ENCODE results near the gene CSMD2.
"Not testable (repeated sequence)": the region's sequence is repeated elsewhere in the genome, so short reads cannot be mapped to it uniquely, and the experiment has no call there.

Gene CSMD2

DNA sequence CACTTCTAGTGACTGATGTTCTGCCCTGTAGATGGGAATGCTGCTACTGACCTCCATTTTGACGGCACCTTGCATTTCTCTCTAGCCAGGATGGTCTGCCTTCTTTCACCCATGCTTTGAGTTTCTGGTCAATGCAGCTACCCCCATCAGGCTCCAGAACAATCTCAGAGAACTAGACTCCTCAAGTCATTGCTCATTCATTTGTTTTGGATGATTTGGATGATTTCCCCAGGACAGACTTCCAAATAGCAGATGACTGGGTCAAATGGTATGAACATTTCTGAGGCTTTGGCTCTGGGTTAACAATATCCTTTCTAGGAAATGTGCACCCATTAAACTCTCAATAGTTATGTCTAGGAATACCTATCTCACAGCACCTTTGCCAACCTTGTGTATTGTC, 63.9 kb downstream of the CSMD2 start:
- no peak for DNase-seq

DNA sequence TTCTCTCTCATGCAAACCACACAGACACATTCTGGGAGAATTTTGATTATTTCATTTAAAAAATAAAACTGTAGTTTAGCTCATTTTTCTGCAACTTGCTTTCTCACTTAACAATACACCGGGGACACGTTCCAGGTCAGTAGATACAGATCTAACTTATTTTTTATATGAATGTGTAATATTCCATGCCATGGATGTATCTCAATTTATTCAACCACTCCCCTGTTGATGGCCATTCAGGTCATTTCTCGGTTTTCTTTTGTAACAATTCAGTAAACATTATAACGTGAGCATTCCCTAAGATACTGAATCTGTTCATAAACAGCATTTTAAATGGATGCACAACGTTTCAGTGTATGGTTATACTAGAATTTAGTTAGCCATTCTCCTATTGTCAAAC, 64.7 kb downstream of the CSMD2 start:
- no peak for DNase-seq

DNA sequence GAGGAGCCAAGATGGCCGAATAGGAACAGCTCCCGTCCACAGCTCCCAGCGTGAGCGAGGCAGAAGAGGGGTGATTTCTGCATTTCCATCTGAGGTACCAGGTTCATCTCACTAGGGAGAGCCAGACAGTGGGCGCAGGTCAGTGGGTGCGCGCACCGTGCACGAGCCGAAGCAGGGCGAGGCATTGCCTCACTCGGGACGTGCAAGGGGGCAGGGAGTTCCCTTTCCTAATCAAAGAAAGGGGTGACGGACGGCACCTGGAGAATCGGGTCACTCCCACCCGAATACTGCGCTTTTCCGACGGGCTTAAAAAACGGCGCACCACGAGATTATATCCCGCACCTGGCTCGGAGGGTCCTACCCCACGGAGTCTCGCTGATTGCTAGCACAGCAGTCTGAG, 72.6 kb downstream of the CSMD2 start:
- DNase-seq = not testable (repeated sequence)

DNA sequence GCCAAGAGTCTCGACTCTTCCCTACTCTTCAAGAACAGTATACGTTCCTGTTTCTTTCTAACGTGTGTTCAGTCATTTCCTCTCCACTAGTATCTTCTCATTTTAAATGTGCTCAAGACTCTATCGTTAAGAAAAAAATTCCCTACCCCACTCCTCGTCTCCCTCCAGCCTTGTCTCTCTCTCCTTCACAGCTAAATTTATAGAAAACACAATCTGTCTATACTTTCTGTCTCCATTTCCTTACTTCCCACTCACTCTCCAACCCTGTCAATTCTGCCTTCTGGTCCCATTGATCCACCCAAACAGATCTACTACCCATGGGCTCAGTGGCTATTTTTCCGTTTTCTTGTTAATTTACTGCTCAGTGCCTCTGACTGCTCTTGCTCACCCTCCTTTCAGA, 75.3 kb downstream of the CSMD2 start:
- no peak for DNase-seq

DNA sequence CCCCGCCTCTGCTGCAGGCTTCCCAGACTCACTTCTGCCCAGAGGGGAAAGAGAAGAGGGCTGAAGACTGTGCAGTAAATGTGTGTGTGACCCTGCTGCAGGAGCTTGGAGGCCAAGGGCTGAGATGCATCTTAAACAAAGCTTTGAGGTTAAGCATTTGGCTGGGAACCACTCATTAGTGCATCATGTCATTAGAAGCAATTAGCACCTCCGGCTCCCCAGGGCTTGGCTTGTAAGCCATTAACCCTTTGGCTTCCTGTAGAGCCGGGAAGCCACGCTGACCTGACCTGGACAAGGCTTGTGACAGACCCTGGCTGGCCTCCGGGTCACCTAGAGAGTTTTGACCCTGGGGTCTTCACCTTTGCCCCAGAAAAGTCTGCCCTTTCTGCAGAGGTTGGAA, 77.0 kb downstream of the CSMD2 start:
- DNase-seq = no peak

DNA sequence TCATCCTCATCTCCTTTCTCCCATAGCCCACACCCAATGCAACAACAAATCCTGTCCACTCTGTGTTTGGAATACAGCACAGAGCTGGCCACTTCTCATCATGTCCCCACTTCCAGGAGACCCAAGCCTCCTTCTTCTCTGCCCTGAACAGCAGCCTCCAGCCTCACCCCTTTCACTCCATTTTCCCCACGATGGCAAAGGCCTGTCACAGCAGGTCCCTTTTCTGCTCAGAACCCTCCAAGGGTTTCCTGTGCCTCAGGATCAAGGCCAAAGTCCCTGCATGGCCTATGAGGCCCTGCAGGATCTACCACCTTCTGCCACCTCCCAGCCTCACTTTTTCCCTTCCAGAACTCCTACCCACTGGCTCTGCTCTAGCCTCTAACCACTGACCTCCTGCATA, 78.5 kb downstream of the CSMD2 start:
- DNase-seq = no peak

DNA sequence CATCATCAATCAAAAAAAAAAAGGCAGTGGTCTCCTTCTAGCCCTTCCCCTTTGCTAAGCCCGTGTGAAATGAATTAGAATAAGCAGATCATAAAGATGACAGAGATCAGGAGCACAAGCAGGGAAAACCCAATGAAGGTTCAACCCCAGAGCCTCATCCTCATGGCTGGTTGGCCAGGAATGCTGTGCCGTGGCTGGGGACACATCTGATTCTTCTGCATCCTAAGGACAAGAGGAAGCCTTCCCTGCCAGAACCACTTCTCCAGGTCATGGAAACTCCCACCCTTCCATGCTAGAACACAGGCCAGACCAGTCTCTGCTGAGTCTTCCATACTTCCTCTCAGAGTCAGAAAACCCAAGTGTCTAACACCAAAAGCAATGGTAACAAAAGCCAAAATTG, 81.1 kb downstream of the CSMD2 start:
- no peak for DNase-seq

DNA sequence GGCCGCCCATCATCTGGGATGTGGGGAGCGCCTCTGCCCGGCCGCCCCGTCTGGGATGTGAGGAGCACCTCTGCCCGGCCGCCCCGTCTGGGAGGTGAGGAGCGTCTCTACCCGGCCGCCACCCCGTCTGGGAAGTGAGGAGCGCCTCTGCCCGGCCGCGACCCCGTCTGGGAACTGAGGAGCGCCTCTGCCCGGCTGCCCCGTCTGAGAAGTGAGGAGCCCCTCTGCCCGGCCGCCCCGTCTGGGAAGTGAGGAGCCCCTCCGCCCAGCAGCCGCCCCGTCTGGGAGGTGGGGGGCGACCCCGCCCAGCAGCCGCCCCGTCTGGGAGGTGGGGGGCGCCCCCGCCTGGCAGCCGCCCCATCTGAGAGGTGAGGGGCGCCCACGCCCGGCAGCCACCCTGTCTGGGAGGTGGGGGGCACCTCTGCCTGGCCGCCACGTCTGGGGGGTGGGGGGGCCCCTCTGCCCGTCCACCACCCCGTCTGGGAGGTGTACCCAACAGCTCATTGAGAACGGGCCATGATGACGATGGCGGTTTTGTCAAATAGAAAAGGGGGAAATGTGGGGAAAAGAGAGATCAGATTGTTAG, 82.9 kb downstream of the CSMD2 start:
- not testable (repeated sequence) for DNase-seq

DNA sequence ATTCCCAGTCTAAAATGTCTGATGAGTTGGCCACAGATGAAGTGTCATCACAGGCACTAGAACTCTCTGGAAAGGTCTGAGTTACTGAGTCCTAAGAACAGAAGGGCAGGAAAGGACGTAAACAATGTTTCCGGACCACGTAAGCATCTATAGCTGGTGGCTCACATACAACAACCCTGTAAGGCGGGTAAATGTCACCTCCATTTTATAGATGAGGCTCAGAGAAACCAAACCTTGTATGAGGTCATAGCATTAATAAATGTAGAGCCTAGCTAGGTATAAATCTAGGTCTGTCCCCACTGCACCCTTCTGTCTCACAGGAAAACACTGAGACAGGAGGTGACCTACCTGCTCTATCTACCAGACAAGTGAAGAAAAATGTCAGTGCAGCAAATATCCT, 86.6 kb downstream of the CSMD2 start:
- no peak for DNase-seq

DNA sequence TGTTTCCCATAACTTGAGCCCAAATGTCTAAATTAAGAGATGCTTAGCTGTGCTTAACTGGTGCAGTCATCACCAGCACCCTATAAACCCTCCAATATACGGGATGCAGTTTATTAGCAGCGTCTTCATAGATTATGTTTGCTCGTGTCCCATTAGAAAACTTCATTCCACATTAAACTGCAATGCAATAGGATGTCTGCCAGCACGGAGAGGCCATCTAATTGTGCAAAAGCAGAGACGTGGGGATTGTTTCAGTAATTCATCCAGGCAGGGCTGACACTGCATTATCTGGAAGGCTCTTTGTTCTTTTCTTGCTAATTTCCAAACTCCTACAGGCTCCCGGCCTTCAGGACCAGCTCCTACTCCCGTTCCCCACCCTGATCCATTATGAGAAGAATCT, 89.5 kb downstream of the CSMD2 start:
- DNase-seq = no peak

DNA sequence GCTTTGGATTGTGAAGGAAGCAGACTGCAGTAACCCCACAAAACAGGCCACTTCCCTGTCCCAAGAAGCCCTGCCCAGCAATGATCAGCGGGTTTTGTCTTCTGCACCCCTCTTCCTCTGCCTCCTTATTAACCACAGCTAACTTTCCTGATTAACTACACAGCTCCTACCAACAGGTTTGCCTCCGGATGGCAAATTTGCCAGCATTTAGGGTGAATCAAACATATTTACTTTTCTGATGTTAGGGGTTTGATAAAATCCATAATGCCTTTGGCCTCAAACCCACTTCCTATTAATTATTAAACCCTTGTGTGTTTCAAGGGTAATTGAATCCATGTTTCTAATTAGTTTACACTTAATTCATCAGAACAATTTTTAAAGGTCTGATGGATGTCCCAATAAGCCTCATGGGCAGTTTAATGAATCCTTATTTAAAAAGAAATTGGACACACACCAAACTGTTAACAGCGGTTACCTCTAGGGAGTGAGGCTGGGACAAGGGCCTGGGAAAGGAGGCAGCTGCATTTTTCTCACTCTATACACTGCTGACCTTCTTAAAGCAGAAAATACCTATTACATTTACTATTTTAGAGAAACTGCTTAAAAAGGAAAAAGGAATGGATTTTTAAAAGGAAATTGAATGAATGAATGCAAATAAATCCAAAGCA, 91.9 kb downstream of the CSMD2 start:
- DNase-seq = no peak

DNA sequence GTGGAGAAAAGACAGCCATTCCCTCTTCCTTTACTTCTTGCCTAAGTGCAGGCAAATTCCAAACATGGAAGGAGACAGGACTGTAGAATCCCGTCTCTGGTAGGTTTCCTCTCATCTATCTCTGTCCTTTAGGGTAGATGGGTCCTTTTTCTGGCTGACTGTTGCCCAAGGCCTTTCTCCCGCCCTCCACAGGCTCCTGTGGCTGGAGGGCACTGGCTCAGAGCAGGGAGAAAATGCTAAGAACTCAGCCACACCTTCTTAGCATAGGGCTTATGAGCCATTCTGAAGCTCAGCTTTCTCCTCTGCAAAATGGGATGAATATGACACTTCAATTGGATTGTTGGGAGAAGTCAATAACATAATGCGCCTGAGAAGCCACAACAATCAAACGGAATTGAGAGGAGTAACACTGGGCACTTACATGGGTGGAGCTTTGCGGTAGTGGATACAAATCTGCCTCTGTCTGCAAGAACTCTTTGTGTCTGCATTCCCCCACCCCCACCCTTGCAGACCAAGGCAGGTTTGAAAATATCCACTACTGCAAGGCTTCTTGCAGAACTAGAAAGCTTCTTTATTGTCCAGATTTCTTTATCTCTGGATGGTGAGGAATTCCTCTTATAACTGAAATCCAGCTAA, 94.7 kb downstream of the CSMD2 start:
- no peak for DNase-seq

DNA sequence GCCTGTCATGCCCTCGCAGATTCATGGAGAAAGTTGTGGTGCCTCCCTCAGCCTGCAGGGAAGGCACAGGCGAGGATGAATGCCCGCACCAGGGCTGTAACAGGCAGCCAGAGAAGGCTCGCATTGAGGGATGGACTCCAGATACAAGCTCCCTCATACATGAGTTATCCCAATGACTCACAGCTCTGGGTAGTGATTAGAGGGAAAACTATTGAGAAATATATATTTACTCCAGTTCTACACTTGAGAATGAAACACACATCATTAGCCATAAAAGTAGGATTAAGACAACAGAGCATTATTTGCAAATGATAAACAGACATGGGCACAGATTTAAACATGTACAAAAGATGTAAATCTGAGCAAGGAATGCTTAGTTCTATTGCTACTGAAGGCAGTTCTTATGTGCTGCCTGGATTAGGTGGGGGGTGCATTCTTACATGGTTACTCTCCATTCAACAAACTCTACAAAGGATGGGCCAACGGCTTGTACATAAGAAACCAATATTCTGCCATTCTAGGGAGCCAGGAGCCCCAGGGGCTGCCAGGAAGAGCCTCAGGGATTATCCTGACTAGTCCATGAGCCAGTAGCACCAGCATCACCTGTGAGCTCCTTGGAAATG, 97.9 kb downstream of the CSMD2 start:
- no peak for DNase-seq

DNA sequence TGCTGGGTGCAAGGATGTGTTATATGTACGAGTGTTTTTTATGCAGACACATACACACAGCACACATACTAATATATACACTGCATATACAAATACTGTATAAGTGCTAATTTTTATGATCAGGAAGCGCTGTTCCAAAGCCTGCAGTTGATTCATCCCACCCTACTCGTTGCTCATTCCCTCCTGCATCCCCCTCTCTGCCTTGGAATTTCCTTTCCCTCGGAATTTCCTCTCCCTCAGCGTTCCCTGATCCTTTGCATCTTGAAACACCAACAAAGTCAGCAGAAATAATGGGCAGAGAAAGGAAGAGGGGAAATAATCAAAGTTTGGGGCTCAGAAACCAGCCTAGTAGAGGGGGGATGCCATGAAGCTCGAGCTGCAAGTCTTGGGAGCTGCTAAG, 98.9 kb downstream of the CSMD2 start:
- DNase-seq = no peak

DNA sequence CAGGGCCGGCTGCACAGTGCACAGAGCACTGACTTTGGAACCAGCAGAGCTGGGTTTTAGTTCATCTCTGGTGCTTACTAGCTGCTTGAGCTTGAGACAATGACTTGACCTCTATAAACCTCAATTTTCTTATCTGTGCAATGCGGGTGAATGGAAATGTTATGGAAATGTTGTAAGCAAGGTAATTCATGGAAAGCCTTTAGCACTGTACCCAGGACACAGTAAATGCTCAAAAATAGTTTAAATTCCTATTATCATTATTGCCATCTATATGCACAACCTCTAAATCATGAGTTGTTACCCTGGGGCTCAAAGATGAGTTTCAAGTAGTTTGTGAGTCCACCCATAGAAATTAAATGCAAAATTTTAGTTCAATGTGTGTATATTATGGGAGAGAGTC, 99.5 kb downstream of the CSMD2 start:
- no peak for DNase-seq

DNA sequence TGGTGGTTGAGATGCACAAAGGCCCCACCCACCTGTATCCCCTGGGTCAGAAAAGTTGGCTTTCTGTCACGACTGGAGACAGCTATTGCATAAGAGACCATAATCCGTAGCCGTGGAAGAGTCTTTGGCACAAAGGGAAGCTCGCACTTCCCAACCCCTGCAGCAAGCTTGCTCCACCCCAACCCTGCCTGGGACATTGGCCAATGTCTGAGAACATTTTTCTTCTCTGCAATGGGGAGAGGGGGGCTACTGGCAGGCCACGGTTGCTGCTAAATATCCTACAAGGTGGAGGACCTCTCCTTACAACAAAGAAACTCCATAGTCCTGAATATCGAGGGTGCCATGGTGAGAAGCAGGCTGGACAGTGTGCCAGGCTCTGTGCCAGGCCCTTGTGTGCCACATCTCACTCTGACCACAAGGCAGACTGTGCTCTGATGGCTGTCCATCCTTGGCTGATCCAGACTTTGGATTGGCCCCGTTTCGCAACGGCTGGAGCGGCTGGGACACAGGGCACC, 104.1 kb downstream of the CSMD2 start:
- no peak for DNase-seq

DNA sequence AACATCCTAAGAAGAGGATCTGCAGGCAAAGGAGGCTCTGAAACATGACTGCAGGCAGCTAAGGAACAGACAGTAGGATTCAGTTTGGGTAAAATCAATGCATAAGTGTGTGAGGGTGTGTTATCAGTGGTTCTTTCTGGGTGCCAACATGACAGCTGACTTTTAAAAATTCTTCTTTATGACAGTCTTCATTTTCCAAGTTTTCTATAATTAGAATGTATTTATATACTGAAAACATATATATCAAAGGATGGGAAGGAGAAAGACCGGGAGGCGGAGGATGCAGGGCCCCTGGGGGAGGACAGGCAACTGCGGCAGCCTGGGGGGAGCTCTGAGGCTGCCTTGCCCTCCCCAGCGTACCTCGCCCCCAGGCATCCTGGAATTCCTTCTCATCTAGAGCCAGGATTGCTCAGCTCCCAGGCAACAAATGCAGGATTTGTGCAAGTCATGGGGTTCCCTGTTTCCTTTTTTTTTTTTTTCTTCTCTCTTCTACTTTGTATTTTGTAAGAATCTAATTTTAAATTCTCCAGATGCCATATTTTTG, 104.8 kb downstream of the CSMD2 start:
- DNase-seq = no peak

DNA sequence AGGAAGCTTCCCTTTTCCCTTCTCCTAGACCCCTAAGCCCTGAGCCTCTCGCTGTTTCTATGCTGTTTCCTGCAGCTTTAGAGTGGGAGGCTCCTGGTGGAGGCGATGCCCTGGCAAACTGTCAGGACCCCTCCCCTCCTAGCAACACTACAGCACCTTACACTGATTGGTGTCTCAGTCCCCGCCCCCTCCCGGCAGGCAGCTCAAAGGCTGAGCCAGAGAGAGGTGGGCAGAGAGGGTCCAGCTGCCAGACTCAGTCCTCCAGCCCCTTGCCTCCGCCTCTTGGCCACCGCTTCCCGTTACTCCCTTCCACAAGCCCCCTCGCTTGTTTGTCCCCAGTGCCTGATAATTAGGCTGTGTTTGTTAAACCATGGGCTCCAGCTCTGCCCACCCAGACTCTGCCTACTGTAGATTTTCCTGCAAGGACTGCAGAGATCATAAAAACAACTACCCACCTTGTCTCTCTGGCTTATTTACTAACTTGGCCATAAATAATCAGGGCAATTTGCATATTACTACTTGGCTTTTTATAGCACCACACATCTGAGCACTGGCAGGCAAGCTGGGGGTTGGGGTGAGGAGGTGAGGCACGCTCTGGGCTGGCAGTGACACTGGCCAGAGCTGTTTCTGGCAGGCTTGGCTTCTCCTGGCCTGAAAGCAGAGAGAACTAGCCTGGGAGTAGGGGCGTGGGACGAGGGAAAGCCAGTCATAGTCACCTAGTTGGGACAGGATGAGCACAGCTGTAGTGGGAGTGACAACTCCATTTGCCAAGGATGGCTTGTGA, 107.5 kb downstream of the CSMD2 start:
- no peak for DNase-seq

DNA sequence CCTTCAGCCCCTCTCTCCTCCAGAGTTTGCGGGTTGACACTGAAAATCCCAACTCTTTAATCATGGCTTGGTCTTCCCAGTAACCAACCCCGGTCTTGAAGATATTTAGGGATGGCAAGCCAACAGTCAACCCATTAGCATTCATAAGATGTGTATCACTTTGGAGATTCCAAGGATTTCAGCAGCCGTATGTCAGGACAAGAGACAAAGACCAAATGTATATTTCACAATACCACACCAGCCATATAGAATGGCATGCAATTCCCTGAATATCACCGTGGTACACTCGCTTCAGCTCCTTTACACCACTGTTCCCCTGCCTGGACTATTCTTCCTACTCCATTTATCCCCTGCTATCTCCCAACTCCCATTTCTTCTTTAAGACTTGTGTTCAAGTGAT, 109.2 kb downstream of the CSMD2 start:
- DNase-seq = no peak

DNA sequence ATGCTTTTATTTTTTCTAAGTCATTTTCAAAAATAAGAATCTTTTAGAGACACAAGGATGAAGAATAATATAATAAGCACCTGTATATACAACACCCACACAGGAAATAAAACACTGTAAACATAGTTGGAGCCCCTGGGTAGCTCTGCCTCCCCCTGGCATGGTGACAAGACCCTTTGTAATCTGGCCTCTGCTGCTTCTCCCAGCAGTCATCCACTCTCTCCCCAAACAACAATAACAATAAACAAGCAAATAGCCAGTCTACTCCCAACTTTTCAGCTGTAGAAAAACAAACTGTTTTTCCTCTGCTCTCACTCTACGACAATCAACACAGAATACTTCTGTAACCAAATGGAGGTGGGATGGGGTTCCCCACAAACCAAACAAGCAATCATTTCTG, 110.1 kb downstream of the CSMD2 start:
- no peak for DNase-seq

DNA sequence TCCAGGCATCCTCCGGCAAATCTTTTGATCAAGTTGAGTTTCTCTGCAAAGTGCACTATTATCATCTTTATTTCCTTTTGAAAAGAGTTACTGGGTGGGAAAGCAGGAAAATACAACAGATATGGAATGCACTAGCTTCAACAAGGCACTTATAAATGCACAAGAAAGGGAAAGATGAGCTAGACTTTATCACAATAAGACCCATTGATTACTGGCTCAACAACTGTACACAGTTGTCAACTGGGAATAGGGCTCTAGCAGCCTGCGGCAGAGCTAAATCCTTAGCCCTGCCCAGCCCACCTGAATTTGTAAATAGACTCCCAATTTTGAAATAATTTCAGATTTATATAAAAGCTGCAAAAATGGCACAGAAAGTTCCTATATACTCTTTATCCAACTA, 111.4 kb downstream of the CSMD2 start:
- DNase-seq = no peak

DNA sequence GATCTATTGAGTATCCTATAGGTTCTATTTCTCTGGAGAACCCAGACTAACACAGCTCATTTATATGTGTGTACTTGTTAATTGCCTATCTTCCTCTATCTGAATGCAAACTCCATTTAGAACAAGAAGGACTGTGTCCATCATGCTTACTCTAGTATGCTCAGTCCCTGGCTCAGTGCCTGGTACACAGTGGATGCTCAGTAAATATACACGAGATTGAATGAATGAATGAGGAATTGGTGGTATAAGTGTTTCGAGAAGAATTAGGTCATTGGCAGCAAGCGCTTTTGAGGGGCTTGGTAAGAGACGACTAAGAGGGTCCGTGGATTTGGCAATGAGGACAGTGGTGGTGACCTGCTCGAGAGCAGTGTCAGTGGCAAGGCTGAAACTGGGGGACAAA, 112.5 kb downstream of the CSMD2 start:
- DNase-seq = no peak
